Neural progenitor cell (in vitro differentiated cells): Measurements from ENCODE around the gene WNT2B. TPM values are rescaled to one million over a fixed set of nuclear protein-coding genes. Genes with fewer than 3 reads are reported as not detected.

Experiments used
- DNase-seq: peaks from one replicate; pipeline ENCODE4 v3.0.0-alpha.2; 2016; ENCODE audit warnings: low spot score
- H2AFZ ChIP-seq: fragments of 200-600 bp; sonication (generic); replicated peaks from 2 replicates; pipeline ENCODE4 v1.6.1; 2016; ENCODE audit warnings: antibody characterized with exemption
- H3F3A ChIP-seq: fragments of 200-600 bp; sonication (generic); 2 replicates; pipeline ENCODE4 v1.6.1; 2016; ENCODE audit warnings: antibody characterized with exemption, low read depth
- H3K27ac ChIP-seq: fragments of 200-600 bp; sonication (generic); 2 replicates; pipeline ENCODE4 v1.5.1; 2016; ENCODE audit warnings: mild to moderate bottlenecking
- H3K27me3 ChIP-seq: fragments of 200-600 bp; sonication (generic); 2 replicates; pipeline ENCODE4 v1.6.1; 2016; ENCODE audit warnings: mild to moderate bottlenecking, moderate library complexity
- H3K36me3 ChIP-seq: fragments of 200-600 bp; sonication (generic); 2 replicates; pipeline ENCODE4 v1.5.1; 2016
- H3K4me1 ChIP-seq: fragments of 200-600 bp; sonication (generic); 2 replicates; pipeline ENCODE4 v1.6.1; 2016; ENCODE audit warnings: mixed run types
- H3K4me2 ChIP-seq: fragments of 200-600 bp; sonication (generic); 2 replicates; pipeline ENCODE4 v1.6.1; 2016
- H3K4me3 ChIP-seq: fragments of 200-600 bp; sonication (generic); 2 replicates; pipeline ENCODE4 v1.5.1; 2016
- H3K79me2 ChIP-seq: fragments of 200-600 bp; sonication (generic); 2 replicates; pipeline ENCODE4 v1.6.1; 2016; ENCODE audit warnings: low read depth
- H3K9ac ChIP-seq: fragments of 200-600 bp; sonication (generic); 2 replicates; pipeline ENCODE4 v1.6.1; 2016
- H3K9me3 ChIP-seq: fragments of 200-600 bp; sonication (generic); 2 replicates; pipeline ENCODE4 v1.5.1; 2016; ENCODE audit warnings: low read depth
- H4K20me1 ChIP-seq: fragments of 200-600 bp; sonication (generic); 2 replicates; pipeline ENCODE4 v1.6.1; 2016; ENCODE audit warnings: low read depth
- H3K27ac Mint-ChIP-seq: 3 replicates; pipeline ENCODE4 v1.8.0; 2021; ENCODE audit warnings: mixed read lengths
- H3K27me3 Mint-ChIP-seq: 2 replicates; pipeline ENCODE4 v1.8.0; 2022; ENCODE audit warnings: low read depth, mild to moderate bottlenecking, inconsistent platforms, moderate library complexity, mixed read lengths; ENCODE audit not compliant: insufficient read depth
- H3K36me3 Mint-ChIP-seq: 3 replicates; pipeline ENCODE4 v1.8.0; 2021; ENCODE audit warnings: mixed read lengths
- H3K4me1 Mint-ChIP-seq: 3 replicates; pipeline ENCODE4 v1.8.0; 2021; ENCODE audit warnings: mixed read lengths
- H3K4me3 Mint-ChIP-seq: 3 replicates; pipeline ENCODE4 v1.8.0; 2021; ENCODE audit warnings: mild to moderate bottlenecking, moderate library complexity, mixed read lengths
- H3K9me3 Mint-ChIP-seq: 3 replicates; pipeline ENCODE4 v1.8.0; 2020; ENCODE audit warnings: mixed read lengths
- CTCF ChIP-seq: fragments of 200-600 bp; sonication (generic); IDR thresholded peaks from 2 replicates; pipeline ENCODE4 v1.5.1; 2017; ENCODE audit warnings: antibody characterized with exemption, mild to moderate bottlenecking
- EZH2 ChIP-seq: fragments of 200-600 bp; sonication (generic); IDR thresholded peaks from 2 replicates; pipeline ENCODE4 v1.6.1; 2017; ENCODE audit warnings: antibody characterized with exemption, mild to moderate bottlenecking, moderate library complexity
- EZH2phosphoT487 ChIP-seq: fragments of 200-600 bp; sonication (generic); IDR thresholded peaks from 2 replicates; pipeline ENCODE4 v1.6.1; 2017; ENCODE audit warnings: antibody characterized with exemption
- total RNA-seq: library from RNA; depleted of rRNA; stranded (reverse); fragments of >200 nt; gene quantifications from 2 replicates; pipeline ENCODE4 v1.2.3, GENCODE V29; 2015; ENCODE audit warnings: low replicate concordance

WNT2B gene
- total RNA-seq, 1 donor from 2014 or later: 1.6 TPM

- TF ChIP-seq EZH2phosphoT487 (no peak), EZH2 (no peak), CTCF (no peak)
- Histone ChIP-seq H2AFZ (no peak overlapping the region), H3K79me2 (no peaks in the 10 kb centered on the region), H3K27ac (no peak overlapping the region), H3K36me3 (no peaks in the 10 kb centered on the region), H3K9ac (no peak overlapping the region), H3K4me3 (peak overlapping the region; percentile 54), H4K20me1 (no peaks in the 10 kb centered on the region), H3K4me2 (peak overlapping the region; percentile 85), H3K4me1 (peaks cover 26% of the 10 kb centered on the region), H3K9me3 (no peaks in the 10 kb centered on the region), H3F3A (peaks cover 38% of the 10 kb centered on the region), H3K27me3 (peaks cover 93% of the 10 kb centered on the region)
- Mint-ChIP-seq H3K9me3 (no peaks in the 10 kb centered on the region), H3K4me3 (peak overlapping the region; percentile 78), H3K27me3 (peaks cover 13% of the 10 kb centered on the region), H3K36me3 (no peaks in the 10 kb centered on the region), H3K4me1 (peaks cover 54% of the 10 kb centered on the region), H3K27ac (peak overlapping the region; percentile 95)
- peak; percentile 72 for DNase-seq
These were observed 5.9 kb upstream of the WNT2B start for GRCh38 chr1:112502826-112503225.

GRCh38 chr1:112504001-112504660, 4.6 kb upstream of the WNT2B start:
- Histone ChIP-seq H3K36me3 (no peaks in the 10 kb centered on the region), H3K4me1 (peaks cover 26% of the 10 kb centered on the region), H3F3A (peaks cover 41% of the 10 kb centered on the region), H3K27me3 (peaks cover 100% of the 10 kb centered on the region), H2AFZ (no peak overlapping the region), H3K4me3 (no peak overlapping the region), H3K4me2 (no peak overlapping the region), H4K20me1 (no peaks in the 10 kb centered on the region), H3K27ac (no peak overlapping the region), H3K9ac (no peak overlapping the region), H3K79me2 (no peaks in the 10 kb centered on the region), H3K9me3 (no peaks in the 10 kb centered on the region)
- DNase-seq: no peak
- Mint-ChIP-seq H3K4me3 (peak overlapping the region; percentile 16), H3K27ac (no peak overlapping the region), H3K36me3 (no peaks in the 10 kb centered on the region), H3K9me3 (no peaks in the 10 kb centered on the region), H3K4me1 (peaks cover 54% of the 10 kb centered on the region), H3K27me3 (peaks cover 12% of the 10 kb centered on the region)
- TF ChIP-seq EZH2phosphoT487 (no peak), CTCF (no peak), EZH2 (no peak)

- no peak for DNase-seq
- Histone ChIP-seq H3K36me3 (no peaks in the 10 kb centered on the region), H2AFZ (no peak overlapping the region), H3K4me1 (peaks cover 28% of the 10 kb centered on the region), H3F3A (peaks cover 48% of the 10 kb centered on the region), H3K4me2 (no peak overlapping the region), H3K79me2 (no peaks in the 10 kb centered on the region), H3K9me3 (no peaks in the 10 kb centered on the region), H3K27me3 (peaks cover 100% of the 10 kb centered on the region), H4K20me1 (no peaks in the 10 kb centered on the region), H3K9ac (no peak overlapping the region), H3K27ac (no peak overlapping the region), H3K4me3 (no peak overlapping the region)
- H3K9me3 Mint-ChIP-seq: no peaks in the 10 kb centered on the region
- TF ChIP-seq CTCF (no peak), EZH2phosphoT487 (no peak), EZH2 (no peak)
- H3K27ac Mint-ChIP-seq: peak overlapping the region; percentile 62
- peaks cover 13% of the 10 kb centered on the region for H3K27me3 Mint-ChIP-seq
- H3K4me3 Mint-ChIP-seq: peak overlapping the region; percentile 68
- H3K4me1 Mint-ChIP-seq: peaks cover 57% of the 10 kb centered on the region
- H3K36me3 Mint-ChIP-seq: no peaks in the 10 kb centered on the region
These were observed 3.9 kb upstream of the WNT2B start for GRCh38 chr1:112504661-112505399.
